Kidney epithelial cell (primary cell): ENCODE measurements around the gene NEIL3. TPM values are rescaled to one million over a fixed set of nuclear protein-coding genes. Genes with fewer than 3 reads are reported as not detected.

Source experiments
- DNase-seq: peaks from one replicate; pipeline ENCODE4 v3.0.0-alpha.2; 2010; ENCODE audit warnings: low read depth
- H3K27me3 ChIP-seq: 2 replicates; pipeline ENCODE4 v1.6.0; 2011; ENCODE audit warnings: low read length; ENCODE audit not compliant: control insufficient read depth, insufficient read depth
- H3K36me3 ChIP-seq: 2 replicates; pipeline ENCODE4 v1.5.1; 2011; ENCODE audit warnings: low read length; ENCODE audit not compliant: control insufficient read depth, insufficient read depth
- H3K4me3 ChIP-seq: 2 replicates; pipeline ENCODE4 v1.5.1; 2011; ENCODE audit warnings: low read depth, mild to moderate bottlenecking, control low read depth, low read length
- CTCF ChIP-seq: IDR thresholded peaks from 2 replicates; pipeline ENCODE4 v1.5.1; 2011; ENCODE audit warnings: mild to moderate bottlenecking, moderate library complexity, low read length, control low read depth, inconsistent platforms; ENCODE audit not compliant: insufficient read depth, poor library complexity, severe bottlenecking
- total RNA-seq: library from RNA; depleted of rRNA; stranded (reverse); fragments of >200 nt; gene quantifications from 2 replicates; pipeline ENCODE4 v1.2.3, GENCODE V29; 2015

Gene NEIL3
- total RNA-seq = 2.1 TPM in 2 replicates

DNA sequence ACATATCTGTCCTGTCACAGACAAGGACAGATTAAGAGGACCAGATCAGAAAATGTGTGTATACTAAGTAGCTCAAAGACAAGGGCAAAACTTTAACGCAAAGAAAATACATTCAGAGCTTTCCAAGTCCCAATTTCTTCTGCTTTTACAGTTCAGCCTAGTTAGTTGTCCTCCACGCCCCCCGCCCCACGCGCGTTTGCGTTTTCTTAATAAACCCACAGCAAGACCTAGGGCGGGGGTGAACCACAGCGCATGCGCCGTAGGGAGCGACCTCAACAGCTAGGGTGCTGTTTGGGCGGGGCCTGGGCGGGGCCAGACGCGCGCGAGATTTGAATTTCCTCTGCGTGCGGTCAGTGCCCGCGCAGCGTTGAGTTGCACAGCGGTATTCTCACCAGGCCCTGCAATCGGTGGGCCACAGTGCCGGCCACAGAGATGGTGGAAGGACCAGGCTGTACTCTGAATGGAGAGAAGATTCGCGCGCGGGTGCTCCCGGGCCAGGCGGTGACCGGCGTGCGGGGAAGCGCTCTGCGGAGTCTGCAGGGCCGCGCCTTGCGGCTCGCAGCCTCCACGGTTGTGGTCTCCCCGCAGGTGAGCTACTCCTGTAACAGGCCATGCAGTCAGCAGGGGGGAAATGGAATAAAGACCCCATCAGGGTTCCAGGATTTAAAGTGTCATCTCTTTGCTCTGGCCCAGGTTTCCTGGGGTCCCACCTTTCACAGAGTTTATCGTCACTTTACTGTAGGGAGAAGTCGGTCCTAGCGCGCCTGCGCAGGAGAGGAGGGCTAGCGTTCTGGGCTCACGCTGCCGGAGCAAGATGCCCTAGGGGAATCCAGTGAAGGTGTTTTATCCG lies at the start of gene NEIL3:
TSS of gene NEIL3 (plus strand) at position 353 of the 850 bp plus-strand sequence. CDS start at position 433, 80 bp downstream.
- DNase-seq = peak; percentile 51
- H3K4me3 ChIP-seq = peak within 1 kb of the TSS; percentile 85
- H3K27me3 ChIP-seq = no peaks in the 10 kb centered on the region
- H3K36me3 ChIP-seq = no peaks in the 10 kb centered on the region
- TF ChIP-seq CTCF = no peak

DNA sequence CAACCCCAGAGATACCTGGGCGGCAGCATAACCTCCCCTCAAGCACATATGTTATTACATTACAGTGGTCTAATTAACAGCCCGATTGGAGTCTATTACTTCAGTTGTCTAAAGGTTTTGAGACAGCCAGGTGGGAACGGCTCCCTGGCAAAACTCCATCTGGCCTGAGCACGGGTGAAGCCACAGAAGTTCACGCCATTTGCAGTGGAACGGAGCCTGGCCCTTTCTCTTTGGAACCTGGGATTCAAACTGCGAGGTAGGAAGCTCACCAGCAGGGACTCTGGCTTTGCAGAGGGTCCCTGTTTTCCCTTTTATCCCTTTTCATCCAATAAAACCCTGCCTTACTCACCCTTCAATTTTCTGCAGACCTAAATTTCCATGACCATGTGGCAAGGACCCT lies 45.9 kb upstream of the NEIL3 start:
- H3K27me3 ChIP-seq = no peaks in the 10 kb centered on the region
- TF ChIP-seq CTCF = no peak

GRCh38 chr4:177264788-177265422 lies 44.8 kb upstream of the NEIL3 start:
- DNase-seq = no peak
- H3K4me3 ChIP-seq = no peak overlapping the region
- no peaks in the 10 kb centered on the region for H3K27me3 ChIP-seq
- no peak for TF ChIP-seq CTCF
- H3K36me3 ChIP-seq = no peaks in the 10 kb centered on the region

More for the DNA sequence above, 45.9 kb upstream of the NEIL3 start:
- H3K36me3 ChIP-seq = no peaks in the 10 kb centered on the region
- no peak overlapping the region for H3K4me3 ChIP-seq
- DNase-seq = no peak

DNA sequence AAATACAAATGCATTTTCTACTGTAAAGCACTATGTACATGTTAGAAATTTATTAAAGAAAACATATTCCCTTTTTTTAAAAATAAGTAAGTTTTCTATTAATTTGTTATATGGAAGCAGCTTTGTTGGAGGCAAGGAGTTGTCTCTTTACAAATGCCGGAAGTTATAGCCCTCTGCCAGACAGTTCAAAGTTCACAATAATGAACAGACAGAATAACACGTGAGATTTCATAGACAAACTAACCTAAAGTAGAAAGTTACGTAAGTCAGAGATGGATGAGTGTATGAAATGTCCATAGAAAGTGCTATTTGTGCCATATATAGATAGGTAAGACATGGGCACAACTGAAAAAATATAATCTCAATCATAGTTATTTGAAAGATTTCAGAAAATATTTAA lies 43.9 kb upstream of the NEIL3 start:
- no peaks in the 10 kb centered on the region for H3K27me3 ChIP-seq
- no peak for DNase-seq
- no peaks in the 10 kb centered on the region for H3K36me3 ChIP-seq
- no peak overlapping the region for H3K4me3 ChIP-seq
- no peak for TF ChIP-seq CTCF

DNA sequence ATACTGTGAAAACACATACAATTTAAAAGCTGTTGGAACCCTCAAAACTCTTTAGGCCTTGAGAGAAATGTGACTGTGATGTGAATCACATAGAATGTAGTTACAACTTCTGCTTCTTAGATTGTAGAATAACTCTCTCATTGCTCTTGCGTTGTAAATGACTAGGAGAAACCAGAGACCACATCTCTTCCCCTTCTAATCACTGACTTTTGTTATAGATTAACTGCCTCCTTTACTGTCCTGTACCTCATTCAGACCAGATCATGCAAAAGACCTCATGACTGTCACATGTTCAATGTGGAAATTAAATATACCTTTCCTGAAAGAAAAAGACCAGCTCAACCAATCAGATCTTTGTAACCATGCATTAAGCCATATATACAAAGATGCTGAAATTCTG lies 43.2 kb upstream of the NEIL3 start:
- H3K4me3 ChIP-seq = no peak overlapping the region
- peak; percentile 59 for DNase-seq
- no peaks in the 10 kb centered on the region for H3K36me3 ChIP-seq
- no peaks in the 10 kb centered on the region for H3K27me3 ChIP-seq
- TF ChIP-seq CTCF = no peak
